NCI-H524 (cell line): ENCODE results near the gene ICE2.

ENCODE experiments used
- DNase-seq, 2 experiments: peaks; one replicate each; lab custom pipeline; 2025; lab: John Stamatoyannopoulos, UW

ICE2 gene, protein sequence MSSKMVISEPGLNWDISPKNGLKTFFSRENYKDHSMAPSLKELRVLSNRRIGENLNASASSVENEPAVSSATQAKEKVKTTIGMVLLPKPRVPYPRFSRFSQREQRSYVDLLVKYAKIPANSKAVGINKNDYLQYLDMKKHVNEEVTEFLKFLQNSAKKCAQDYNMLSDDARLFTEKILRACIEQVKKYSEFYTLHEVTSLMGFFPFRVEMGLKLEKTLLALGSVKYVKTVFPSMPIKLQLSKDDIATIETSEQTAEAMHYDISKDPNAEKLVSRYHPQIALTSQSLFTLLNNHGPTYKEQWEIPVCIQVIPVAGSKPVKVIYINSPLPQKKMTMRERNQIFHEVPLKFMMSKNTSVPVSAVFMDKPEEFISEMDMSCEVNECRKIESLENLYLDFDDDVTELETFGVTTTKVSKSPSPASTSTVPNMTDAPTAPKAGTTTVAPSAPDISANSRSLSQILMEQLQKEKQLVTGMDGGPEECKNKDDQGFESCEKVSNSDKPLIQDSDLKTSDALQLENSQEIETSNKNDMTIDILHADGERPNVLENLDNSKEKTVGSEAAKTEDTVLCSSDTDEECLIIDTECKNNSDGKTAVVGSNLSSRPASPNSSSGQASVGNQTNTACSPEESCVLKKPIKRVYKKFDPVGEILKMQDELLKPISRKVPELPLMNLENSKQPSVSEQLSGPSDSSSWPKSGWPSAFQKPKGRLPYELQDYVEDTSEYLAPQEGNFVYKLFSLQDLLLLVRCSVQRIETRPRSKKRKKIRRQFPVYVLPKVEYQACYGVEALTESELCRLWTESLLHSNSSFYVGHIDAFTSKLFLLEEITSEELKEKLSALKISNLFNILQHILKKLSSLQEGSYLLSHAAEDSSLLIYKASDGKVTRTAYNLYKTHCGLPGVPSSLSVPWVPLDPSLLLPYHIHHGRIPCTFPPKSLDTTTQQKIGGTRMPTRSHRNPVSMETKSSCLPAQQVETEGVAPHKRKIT

GRCh38 chr15:60478566-60479360, at the start of gene ICE2:
Gene ICE2, minus strand, starts transcription at chr15:60479142. Its CDS starts 1,165 bp downstream, at chr15:60477977.
- peak; percentile 93 to 97 for DNase-seq

- no peak for DNase-seq
Measured at GRCh38 chr15:60528530-60528929, 49.6 kb upstream of the ICE2 start.

DNA sequence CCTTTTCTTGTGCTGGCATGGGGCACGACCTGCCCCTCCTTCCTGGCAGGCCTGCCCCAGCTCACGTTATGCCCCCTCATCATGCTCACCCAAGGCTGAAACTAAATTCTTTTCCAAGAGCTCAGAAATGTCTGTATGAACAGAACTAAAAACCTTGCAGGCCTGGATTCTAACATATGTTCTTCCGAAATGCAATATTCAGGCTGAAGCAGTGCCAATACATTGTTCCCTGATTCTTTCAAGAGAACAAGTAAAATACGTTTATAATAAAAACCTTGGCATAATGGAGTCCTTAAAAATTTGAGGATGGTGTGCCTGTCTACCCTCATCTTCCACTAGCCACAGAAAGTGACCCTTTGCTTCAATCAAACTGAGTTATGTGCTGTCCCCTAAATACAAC, 48.5 kb upstream of the ICE2 start:
- DNase-seq: no peak

DNA sequence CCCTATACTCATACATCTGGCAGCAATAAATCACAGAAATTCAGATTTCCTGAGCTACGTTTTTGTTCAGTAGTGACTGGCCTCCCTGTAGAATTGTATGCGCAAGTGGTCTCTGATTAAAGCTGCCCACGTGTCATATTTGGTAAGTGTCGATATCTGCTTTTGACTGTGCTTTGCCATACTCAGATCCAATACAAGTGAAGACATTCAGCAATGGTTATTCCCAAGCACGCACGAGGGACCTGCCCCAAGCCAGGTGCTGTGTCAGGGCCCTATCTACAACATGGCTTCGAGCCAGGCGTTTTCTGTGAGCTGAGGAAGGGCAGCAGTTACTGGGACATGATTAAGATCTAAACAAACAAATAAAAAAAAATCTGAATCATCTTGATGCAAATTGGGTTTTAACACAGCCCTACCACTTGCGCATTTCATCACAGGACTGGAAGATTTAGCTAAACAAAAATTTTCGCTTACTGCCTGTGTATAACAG, 47.2 kb upstream of the ICE2 start:
- DNase-seq: no peak

DNA sequence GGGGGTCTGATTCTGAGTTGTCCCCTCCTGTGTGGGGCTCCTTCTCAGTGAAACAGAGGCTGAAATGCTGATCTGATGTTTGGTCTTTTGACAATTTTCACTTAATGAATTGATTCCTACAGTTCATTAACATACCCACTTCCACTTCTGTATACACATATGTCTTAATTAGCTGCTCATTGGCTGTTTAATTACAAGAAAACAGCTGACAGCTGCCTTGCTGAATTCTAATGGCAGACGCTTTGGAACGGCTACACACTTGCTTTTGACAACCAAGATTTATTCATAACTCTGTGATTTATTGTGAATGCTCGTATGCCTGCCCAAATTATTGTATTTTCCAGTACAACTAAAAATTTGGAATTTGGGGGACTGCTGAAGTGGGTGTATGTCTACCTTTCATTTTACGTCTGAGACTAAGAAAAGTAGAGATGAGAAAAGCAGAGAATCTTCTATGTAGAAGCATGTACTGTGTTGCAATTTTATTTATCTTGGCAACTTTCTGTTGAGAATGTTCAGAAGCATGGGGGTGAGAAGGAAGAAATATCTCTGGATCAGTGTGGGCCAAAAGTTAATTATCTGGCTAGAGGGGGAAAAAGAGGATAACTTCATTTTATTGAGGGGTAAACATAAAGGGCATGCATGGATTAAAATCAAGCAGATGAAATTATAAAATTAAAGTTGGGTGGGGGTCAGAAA, 46.5 kb upstream of the ICE2 start:
- DNase-seq: no peak

GRCh38 chr15:60523056-60523455, 44.1 kb upstream of the ICE2 start:
- no peak for DNase-seq

DNA sequence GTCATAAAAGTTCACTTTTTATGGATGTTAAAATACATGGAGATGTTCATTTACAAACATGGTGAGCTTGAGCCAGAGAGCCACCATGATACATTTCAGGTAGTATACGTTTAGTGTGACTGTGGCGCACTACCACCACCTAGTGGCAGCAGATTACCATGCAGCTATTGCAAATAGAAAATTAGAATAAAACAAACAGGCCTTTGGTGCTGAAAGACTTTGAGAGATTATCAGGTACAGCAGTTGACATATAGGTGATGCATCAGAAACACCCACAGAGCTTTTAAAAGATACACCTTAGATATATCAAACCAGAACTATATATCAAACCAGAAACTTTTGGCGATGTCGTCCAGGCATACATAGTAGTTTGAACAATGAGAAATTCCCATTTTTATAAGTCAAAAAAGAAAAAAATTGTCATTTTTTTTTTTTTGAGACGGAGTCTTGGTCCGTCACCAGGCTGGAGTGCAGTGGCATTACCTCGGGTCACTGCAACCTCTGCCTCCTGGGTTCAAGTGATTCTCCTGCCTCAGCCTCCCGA, 42.0 kb upstream of the ICE2 start:
- peak; percentile 64 to 76 for DNase-seq

DNA sequence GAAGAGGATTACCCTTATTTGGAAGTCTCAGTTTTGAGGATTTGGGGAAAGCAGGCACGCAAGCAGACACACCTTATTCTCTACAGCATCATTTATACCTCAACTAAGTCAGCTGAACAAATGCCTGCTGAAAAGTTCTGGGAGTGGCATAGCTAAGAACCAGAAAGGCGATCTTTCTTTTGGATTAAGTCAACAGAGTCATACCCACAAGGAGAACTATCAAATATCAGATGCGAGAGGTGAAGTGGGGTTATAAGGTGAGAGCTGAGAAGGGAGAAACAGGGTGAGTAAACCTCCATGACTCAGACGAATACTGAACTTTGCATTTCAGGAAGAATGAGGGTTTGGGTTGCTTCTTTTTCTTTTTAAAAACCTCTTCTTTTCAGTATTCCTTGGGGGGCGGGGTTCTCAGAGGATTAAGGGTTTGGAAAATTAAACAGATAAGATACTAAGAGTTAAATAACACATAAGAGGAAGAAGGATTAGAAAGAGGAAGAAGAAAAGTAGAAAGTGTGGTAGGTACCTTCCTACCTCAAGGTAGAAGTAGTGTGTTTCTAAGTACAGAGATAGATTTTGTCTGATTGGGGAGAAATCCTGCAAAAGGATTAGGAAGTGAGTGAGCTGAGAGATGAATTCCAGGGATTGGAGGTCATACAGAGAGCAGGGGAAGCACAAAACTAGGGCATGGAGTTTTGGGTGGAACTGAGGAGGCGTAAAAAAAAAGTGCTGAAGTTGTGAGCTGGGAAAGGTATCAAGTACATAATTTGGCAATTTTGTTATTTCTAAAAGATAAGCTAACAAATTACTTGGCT, 41.3 kb upstream of the ICE2 start:
- DNase-seq: peak in 1 of 2 experiments; percentile 36

- DNase-seq: no peak
Measured at GRCh38 chr15:60519218-60519617, 40.3 kb upstream of the ICE2 start.

- DNase-seq: peak in 1 of 2 experiments; percentile 41
Measured at GRCh38 chr15:60518511-60518910, 39.6 kb upstream of the ICE2 start.

- no peak for DNase-seq
Measured at GRCh38 chr15:60514261-60514881, 35.4 kb upstream of the ICE2 start.

- DNase-seq: no peak
Measured at GRCh38 chr15:60513676-60514075, 34.7 kb upstream of the ICE2 start.

DNA sequence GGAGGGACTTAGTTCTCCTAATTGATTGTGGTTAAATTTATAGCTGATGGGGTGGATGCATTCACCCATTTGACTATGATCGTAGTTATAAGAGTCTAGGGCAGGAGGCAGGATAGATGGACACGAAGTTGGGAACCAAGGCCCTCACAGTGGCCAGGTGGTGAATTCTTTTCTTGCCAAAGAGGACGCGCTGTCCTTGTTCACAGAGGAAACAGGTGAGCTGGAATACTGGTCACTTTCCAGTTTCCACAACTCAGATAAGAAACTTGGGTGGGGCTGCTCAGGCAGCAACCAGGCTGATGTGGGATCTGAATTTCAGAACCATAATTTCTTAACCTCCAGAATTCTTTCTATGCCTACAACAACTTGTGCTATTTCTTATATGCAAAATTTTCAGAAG, 34.0 kb upstream of the ICE2 start:
- no peak for DNase-seq

DNA sequence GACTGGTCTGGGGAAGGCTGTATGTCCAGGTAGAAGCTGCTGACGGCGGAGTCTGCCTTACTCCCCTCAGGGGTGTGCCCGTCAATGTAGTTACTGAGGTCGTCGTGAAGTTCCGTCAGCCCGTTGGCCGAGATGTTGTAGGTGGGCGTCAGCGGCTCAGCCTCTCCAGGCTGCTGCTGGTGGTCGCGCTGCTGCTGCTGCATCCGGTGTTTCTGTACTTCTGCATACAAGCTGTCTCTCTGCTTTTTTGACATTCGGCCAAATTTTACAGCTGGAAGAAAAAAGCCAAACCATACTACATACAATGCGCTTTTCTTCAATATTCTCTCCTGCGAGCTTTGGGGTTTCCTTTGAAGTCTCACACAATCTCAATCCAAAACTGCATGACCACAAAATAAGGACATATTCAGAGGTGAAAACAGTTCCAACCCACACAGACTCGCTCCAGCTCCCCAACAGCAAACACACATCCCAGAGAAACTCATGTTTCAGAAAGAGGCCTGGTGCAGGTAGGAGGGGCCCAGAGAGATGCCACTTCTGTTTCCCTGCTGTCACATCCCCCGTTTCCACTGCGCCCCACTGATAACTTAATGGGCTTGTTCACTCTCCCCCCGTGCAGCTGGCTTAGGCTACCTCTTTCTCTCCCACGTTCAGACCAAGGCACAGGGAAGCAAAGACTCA, 32.5 kb upstream of the ICE2 start:
- no peak for DNase-seq

- no peak for DNase-seq
Measured at GRCh38 chr15:60510006-60510405, 31.1 kb upstream of the ICE2 start.

- no peak for DNase-seq
Measured at GRCh38 chr15:60509470-60509869, 30.5 kb upstream of the ICE2 start.

- no peak for DNase-seq
Measured at GRCh38 chr15:60508442-60508841, 29.5 kb upstream of the ICE2 start.

- peak; percentile 10 to 74 for DNase-seq
Measured at GRCh38 chr15:60507596-60508424, 28.9 kb upstream of the ICE2 start.
